ENCODE measurements around the gene SDE2.

DNA sequence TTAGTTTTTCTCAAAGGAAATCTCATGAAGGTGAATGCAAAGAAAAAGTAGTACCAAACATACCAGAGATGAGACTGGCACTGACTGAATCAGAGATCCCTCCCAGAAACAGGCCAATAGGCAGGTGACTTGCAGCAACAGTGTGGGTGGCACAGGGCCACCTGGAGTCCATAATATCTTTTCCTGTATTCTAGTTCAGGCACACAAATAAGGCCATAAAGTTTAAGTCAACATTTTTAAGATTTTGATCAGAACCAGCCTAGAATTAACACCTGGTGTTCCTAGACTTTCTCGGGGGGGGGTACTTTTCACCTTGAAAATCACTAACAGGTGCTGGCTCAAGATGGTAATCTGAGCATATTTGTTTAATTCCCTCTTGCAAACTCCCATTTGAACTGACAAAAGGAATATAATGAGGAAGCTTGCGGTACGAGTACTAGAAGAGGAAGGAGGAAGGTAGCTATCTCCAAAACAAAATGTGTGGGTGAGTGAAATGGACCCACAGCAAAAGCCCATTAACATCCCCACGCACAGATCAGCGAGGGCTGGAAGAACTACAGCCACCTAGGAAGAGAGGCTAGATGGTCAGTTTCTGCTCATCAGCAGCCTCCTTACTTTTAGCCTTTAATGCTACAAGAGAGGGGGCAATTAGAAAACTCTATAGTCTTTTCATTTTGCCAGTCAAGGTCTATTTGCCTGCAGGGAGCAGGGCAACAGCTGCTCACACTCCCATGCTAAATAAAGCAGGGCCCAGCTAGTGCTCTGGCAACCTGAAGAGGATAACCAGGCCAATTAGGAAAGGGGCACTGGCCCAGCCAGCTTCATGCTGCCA, 18.9 kb downstream of the SDE2 start:
- no peak for TF ChIP-seq POLR2A (IDR thresholded peaks at IDR 0.05)
- TF ChIP-seq, protein P1, sequence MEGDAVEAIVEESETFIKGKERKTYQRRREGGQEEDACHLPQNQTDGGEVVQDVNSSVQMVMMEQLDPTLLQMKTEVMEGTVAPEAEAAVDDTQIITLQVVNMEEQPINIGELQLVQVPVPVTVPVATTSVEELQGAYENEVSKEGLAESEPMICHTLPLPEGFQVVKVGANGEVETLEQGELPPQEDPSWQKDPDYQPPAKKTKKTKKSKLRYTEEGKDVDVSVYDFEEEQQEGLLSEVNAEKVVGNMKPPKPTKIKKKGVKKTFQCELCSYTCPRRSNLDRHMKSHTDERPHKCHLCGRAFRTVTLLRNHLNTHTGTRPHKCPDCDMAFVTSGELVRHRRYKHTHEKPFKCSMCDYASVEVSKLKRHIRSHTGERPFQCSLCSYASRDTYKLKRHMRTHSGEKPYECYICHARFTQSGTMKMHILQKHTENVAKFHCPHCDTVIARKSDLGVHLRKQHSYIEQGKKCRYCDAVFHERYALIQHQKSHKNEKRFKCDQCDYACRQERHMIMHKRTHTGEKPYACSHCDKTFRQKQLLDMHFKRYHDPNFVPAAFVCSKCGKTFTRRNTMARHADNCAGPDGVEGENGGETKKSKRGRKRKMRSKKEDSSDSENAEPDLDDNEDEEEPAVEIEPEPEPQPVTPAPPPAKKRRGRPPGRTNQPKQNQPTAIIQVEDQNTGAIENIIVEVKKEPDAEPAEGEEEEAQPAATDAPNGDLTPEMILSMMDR (IDR thresholded peaks at IDR 0.05), result no peak

Data from right lobe of liver (tissue), 4 donors.